ENCODE measurements around the gene KRTCAP3.

DNA sequence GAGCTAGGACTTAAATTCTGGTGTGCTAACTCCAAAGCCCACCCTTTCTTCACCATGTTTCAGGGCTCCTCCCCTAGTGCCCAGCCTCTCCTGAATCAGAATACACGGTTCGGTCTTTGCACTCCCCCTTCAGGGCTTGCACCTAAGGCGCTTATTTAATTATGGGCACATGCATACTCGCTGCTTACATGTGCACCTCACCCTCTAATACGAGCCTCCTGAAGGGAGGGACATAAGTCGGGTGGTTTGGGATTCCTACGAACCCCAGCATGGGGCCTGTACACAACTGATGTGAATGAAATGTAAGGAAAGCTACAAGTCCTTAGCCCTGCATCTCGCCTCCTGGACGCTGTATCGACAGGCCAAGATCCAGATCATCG is 46.9 kb downstream of the KRTCAP3 start:
- TF ChIP-seq, protein P1, sequence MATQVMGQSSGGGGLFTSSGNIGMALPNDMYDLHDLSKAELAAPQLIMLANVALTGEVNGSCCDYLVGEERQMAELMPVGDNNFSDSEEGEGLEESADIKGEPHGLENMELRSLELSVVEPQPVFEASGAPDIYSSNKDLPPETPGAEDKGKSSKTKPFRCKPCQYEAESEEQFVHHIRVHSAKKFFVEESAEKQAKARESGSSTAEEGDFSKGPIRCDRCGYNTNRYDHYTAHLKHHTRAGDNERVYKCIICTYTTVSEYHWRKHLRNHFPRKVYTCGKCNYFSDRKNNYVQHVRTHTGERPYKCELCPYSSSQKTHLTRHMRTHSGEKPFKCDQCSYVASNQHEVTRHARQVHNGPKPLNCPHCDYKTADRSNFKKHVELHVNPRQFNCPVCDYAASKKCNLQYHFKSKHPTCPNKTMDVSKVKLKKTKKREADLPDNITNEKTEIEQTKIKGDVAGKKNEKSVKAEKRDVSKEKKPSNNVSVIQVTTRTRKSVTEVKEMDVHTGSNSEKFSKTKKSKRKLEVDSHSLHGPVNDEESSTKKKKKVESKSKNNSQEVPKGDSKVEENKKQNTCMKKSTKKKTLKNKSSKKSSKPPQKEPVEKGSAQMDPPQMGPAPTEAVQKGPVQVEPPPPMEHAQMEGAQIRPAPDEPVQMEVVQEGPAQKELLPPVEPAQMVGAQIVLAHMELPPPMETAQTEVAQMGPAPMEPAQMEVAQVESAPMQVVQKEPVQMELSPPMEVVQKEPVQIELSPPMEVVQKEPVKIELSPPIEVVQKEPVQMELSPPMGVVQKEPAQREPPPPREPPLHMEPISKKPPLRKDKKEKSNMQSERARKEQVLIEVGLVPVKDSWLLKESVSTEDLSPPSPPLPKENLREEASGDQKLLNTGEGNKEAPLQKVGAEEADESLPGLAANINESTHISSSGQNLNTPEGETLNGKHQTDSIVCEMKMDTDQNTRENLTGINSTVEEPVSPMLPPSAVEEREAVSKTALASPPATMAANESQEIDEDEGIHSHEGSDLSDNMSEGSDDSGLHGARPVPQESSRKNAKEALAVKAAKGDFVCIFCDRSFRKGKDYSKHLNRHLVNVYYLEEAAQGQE (IDR thresholded peaks at IDR 0.05; ENCODE audit: low read depth) = no peak
- no peak for TF ChIP-seq YY1 (IDR thresholded peaks at IDR 0.05; ENCODE audit: low read depth)
- no peak for TF ChIP-seq EGR1 (IDR thresholded peaks at IDR 0.05)
- TF ChIP-seq FOXM1 (IDR thresholded peaks at IDR 0.05; ENCODE audit: borderline replicate concordance, low read depth) = no peak

Data from Ishikawa (cell line).